RPMI7951 (cell line): ENCODE data around the gene ENO2. TPM values are rescaled to one million over a fixed set of nuclear protein-coding genes. Genes with fewer than 3 reads are reported as not detected.

Source experiments
- DNase-seq: peaks from one replicate; pipeline ENCODE4 v3.0.0-alpha.2; 2012; ENCODE audit warnings: low read depth
- total RNA-seq: library from RNA; depleted of rRNA; stranded (reverse); fragments of >200 nt; shearing (Covaris generic); gene quantifications from 2 replicates; pipeline ENCODE4 v1.2.3, GENCODE V29; 2014; rRNA removed

The ENO2 gene
- total RNA-seq, 1 experiment from 2014 or later = 28.6 TPM

DNA sequence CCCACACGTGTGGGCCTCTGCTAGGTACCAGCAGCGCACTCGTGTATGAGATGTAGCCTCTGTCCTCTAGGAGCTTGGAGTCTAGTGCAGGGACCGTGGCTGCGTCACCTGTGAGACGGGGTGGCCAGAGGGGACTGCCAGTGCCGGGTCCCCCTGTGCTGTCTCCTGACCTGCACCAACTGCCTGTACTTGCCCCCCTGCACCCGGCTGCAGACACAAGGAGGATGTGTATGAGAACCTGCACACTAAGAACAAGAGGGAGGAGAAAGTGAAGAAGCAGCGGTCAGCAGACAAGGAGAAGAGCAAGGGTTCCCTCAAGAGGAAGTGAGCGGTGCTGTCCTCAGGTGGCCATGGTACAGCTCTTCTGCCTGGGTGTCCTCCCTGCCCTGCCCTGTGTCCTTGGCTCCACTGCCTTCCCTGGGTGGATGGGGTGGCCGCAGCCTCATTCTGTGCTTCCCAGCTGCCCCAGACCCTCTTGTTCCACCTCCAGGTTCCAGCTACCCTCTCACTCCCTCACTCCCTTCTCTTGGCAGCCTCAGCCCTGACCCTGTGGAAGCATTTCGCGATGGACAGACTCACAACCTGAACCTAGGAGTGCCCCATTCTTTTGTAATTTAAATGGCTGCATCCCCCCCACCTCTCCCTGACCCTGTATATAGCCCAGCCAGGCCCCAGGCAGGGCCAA is 46.4 kb downstream of the ENO2 start:
- peak; percentile 41 for DNase-seq

GRCh38 chr12:6961278-6961694 is 46.9 kb downstream of the ENO2 start:
- peak; percentile 81 for DNase-seq

GRCh38 chr12:6961695-6962284 is 47.4 kb downstream of the ENO2 start:
- DNase-seq = peak; percentile 68

DNA sequence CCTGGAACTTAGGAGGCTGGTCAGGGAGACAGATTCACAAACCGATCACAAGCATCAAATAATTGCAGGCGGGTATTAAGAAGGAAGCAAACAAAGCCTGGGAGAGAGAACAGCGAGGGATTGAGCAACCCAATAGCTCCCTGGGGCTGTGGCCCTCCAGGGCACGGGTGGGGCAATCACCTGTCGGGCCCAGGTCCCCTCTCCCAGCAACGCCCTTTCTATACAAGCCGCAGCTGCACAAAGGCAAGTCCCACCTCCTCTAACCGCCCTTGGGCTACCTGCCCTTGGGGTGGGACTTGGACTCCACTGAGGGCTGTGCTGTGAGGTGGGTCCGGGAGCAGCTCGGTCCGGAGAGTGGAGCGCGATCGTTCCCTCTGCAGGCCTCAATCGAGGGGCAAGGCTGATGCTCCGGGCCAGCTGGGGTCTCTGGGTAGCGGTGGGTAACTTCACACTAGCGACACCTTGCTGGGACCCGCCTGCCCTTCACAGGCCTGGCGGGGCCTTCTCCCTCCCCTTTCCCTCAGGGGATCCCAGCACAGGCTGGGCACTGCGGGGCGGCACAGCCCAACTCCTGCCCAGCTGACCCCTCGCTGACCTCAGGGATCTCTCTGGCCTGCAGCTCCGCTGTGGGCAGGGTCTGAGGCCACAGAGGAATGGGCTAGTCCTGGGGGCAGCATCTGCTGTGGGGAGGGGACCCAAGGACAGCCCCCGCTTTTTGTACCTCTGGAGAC is 48.1 kb downstream of the ENO2 start:
- no peak for DNase-seq

DNA sequence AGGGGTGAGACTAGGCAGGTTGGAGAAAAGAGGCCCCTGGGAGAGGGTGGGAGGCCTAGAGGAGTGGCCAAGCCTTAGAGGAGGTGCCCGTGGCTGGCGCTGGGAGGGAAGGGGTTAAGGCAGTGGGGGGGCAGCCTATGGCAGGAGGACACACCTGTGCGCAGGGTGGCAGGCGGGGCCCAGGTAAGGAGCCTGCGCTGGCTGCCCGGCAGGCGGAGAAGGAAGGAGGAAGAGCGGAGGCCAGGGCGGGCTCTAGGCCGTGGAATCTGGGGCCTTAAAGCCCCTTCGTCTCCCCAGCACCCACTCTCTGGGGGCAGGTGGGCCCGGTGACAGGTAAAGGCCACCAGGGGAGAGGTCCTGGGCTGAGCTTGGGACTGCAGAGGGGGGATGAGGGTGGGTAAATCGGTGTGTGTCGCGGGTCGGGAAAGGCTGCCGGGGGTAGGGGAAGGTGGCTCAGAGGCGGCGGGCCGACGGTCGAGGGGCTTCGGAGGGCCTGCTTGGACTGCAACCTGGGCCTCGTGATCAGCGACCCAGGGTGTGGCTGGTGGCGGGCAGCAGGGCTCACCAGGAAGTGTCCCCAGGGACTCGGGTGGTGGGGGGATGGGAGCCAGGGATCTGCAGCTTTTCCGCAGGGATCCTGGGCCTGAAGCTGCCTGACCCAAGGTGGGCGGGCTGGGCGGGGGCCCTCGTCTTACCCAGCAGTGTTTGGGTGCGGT is 48.8 kb downstream of the ENO2 start:
- DNase-seq = no peak

- no peak for DNase-seq
Measured at GRCh38 chr12:6963791-6964413, 49.5 kb downstream of the ENO2 start.

DNA sequence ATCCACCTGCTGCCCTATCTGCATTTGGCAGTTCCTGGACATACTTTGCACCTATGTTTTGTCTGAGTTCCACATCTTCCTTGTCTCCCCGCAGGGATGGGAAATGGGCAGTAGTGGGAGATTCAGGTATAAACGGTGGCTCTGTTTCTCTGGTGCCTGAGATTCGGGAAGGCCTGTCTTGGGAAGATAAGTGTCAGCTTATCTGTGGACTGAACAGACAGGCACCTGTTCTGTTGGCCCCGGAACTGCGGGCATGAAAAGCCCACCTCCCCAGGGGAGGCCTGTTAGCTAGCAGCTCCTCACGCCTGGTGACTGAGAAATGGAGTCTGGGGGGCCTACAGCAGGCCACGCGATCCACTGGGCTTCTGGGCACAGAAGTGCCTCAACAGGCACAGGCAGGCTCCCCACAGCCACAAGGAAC is 50.2 kb downstream of the ENO2 start:
- no peak for DNase-seq

DNA sequence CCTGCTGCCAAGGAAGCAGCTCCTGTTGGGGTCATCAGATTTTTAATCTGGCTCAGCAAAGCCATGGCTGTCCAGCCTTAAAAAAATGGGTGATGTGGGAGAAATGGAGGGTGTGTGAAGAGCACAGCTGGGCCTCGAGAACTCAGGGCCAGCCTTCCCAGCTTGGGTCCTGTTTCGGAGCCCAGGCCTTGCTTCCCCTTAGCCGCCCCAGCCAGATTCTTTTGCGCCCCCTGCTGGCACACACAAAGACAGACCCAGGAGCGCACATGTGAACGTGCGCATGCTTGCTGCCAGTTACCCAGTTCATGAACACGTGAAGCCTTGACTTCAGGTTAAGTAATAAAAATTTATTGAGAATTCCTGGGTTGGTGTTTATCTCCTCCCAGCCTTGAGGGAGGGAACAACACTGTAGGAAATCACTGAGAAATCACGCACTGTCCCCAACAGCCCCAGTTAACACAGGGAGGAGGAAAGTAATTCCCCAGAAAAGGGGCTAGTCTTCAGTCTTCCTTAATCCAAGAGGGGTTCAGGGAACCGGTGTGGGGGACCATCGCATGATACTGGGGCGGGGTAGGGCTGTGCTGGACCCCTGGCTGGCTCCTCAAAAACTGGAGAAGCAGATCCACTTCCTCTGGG is 50.8 kb downstream of the ENO2 start:
- DNase-seq = peak; percentile 67

DNA sequence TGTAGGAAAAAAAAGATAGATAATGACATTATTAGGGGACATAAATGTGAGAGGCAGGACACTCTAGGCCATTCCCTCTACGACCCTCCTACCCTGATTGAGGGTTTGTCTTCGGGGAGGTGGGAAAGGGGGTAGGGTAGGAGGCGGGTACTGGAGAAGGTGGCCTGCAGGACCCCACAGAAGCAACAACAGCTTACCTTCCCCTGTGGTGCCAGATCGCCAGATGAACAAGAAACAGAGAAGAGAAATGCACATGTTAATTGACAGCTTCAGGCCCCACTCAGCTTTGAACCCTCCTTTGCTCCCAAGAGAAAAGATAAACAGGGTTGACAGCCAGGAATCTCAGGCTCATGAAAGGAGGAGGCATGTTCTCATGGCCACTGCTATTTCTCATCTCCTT is 51.3 kb downstream of the ENO2 start:
- no peak for DNase-seq

DNA sequence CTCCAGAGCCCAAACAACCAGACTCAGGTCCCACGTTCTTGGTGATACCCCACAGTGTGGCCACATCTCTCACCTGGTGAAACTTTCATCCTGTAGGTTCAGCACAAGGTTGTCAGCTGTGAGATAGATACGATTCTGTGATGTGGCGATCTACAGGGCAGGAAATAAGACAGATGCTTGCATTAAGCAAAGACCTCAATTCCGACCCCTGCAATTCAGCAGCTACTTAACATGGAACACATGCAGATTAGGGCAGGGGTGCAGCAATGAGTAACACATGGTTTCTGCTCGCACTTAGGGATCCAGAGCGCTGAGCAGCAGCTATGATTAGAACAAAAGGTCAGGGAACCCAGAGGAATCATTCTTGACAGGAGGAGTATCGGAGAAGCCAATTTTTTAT is 52.0 kb downstream of the ENO2 start:
- no peak for DNase-seq

DNA sequence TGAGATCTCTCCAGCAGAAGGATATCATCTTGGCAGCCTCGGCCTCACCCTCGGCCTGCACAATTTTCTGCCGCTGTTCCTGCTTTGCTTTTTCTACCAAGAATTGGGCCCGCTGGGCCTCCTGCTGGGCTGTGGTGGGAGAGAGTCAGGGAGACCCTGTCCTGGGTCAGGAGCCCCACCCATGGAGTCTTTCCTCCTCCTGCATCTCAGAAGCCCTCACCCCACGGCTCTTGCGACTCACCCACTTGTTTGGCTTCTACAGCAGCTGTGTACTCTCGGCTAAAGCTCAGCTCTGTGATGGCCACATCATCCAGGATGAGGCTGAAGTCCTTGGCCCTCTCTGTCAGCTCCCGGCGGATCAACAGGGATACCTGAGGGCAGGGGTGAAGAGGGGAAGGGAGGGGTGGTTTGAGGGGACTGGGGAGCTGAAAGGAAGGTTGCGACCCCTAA is 53.3 kb downstream of the ENO2 start:
- DNase-seq = no peak

- DNase-seq = no peak
Measured at GRCh38 chr12:6968426-6968825, 54.0 kb downstream of the ENO2 start.

DNA sequence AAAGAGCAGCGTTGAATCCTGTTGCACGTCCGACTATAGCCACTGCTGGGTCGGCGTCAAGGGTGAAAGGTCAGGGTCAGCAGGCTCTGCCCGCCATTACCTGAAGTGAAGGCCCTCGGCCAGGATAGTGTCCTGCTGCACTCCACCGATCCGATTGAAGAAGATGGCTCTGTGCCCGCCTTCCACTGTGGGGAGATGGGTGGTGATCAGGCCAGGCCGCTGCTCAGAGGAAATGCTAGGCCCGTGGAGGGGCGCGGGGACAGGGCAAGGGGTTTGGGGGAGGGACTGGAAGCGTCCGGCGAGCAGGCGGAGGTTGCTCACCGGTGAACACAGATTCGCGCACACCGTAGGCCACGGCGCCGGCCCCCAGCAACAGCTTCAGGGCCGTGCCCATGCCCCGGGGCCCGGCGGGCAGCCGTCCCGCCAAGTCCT is 55.7 kb downstream of the ENO2 start:
- DNase-seq = peak; percentile 3

Other genes starting within 250 kb of the ENO2 start
- gene ZNF384, start 225.2 kb upstream of the ENO2 start, total RNA-seq = 13.7 and 18.0 TPM in 2 replicates
- 0.12 and 1.5 TPM in 2 replicates for gene PIANP, start 213.8 kb upstream of the ENO2 start, total RNA-seq
- gene COPS7A, start 190.5 kb upstream of the ENO2 start, total RNA-seq = 61.0 and 63.3 TPM in 2 replicates
- gene MLF2, start 161.4 kb upstream of the ENO2 start, total RNA-seq = 178 and 215 TPM in 2 replicates
- gene PTMS, start 148.2 kb upstream of the ENO2 start, total RNA-seq = 126 and 151 TPM in 2 replicates
- 0.10 and 0.12 TPM in 2 replicates for gene LAG3, start 142.1 kb upstream of the ENO2 start, total RNA-seq
- gene CD4, start 125.1 kb upstream of the ENO2 start, total RNA-seq = 3.5 and 5.4 TPM in 2 replicates
- gene GPR162, start 92.8 kb upstream of the ENO2 start, total RNA-seq = 1.8 and 2.5 TPM in 2 replicates
- 26.9 and 27.3 TPM in 2 replicates for gene P3H3, start 86.2 kb upstream of the ENO2 start, total RNA-seq
- gene GNB3, start 73.7 kb upstream of the ENO2 start, total RNA-seq = 0.10 and 0.72 TPM in 2 replicates
- 171 and 198 TPM in 2 replicates for gene CDCA3, start 63.3 kb upstream of the ENO2 start, total RNA-seq
- 61.4 and 62.7 TPM in 2 replicates for gene USP5, start 62.4 kb upstream of the ENO2 start, total RNA-seq
- gene TPI1, start 47.0 kb upstream of the ENO2 start, total RNA-seq = 2,274 and 2,388 TPM in 2 replicates
- 3.5 and 4.2 TPM in 2 replicates for gene SPSB2, start 41.3 kb upstream of the ENO2 start, total RNA-seq
- gene LRRC23, start 9.8 kb upstream of the ENO2 start, total RNA-seq = 4.9 and 5.4 TPM in 2 replicates
- gene ATN1, start 13.4 kb downstream of the ENO2 start, total RNA-seq = 3.8 and 6.1 TPM in 2 replicates
- not detected in 2 replicates for gene RNU7-1, start 29.2 kb downstream of the ENO2 start, total RNA-seq
- 245 and 274 TPM in 2 replicates for gene C12orf57, start 29.4 kb downstream of the ENO2 start, total RNA-seq
- gene PTPN6, start 36.8 kb downstream of the ENO2 start, total RNA-seq = 0.24 TPM in 1 of 2 replicates, not detected in the other
- 263 and 303 TPM in 2 replicates for gene PHB2, start 56.1 kb downstream of the ENO2 start, total RNA-seq
- 68.5 and 72.8 TPM in 2 replicates for gene EMG1, start 56.3 kb downstream of the ENO2 start, total RNA-seq
- 14.8 and 15.5 TPM in 2 replicates for gene LPCAT3, start 103.9 kb downstream of the ENO2 start, total RNA-seq
- gene C1S, start 146.1 kb downstream of the ENO2 start, total RNA-seq = 15.3 and 16.3 TPM in 2 replicates
- gene C1R, start 177.9 kb downstream of the ENO2 start, total RNA-seq = 20.4 and 29.3 TPM in 2 replicates
- gene C1RL, start 194.6 kb downstream of the ENO2 start, total RNA-seq = 7.1 and 9.0 TPM in 2 replicates
- not detected in 2 replicates for gene RBP5, start 214.3 kb downstream of the ENO2 start, total RNA-seq
- gene CLSTN3, start 215.8 kb downstream of the ENO2 start, total RNA-seq = 4.5 and 7.3 TPM in 2 replicates